GM21786 (cell line): Measurements from ENCODE around the gene COG5.

Experiments used
- ATAC-seq: cut with Tn5 transposase; IDR thresholded peaks from one replicate; pipeline ENCODE4 v1.9.1; 2021; ENCODE audit not compliant: unreplicated experiment

COG5 gene

GRCh38 chr7:107344286-107344685 lies 219.4 kb downstream of the COG5 start:
- ATAC-seq: no peak

- ATAC-seq: no peak
Observed at GRCh38 chr7:107338080-107338479, 225.6 kb downstream of the COG5 start.

GRCh38 chr7:107332488-107333269 lies 231.0 kb downstream of the COG5 start:
- peak; percentile 78 for ATAC-seq

- no peak for ATAC-seq
Observed at GRCh38 chr7:107330478-107330877, 233.2 kb downstream of the COG5 start.

- ATAC-seq: no peak
Observed at GRCh38 chr7:107327986-107328569, 235.6 kb downstream of the COG5 start.

GRCh38 chr7:107326061-107326460 lies 237.7 kb downstream of the COG5 start:
- no peak for ATAC-seq

- no peak for ATAC-seq
Observed at GRCh38 chr7:107322015-107322414, 241.7 kb downstream of the COG5 start.

GRCh38 chr7:107321611-107322010 lies 242.1 kb downstream of the COG5 start:
- no peak for ATAC-seq

GRCh38 chr7:107319724-107320228 lies 243.9 kb downstream of the COG5 start:
- no peak for ATAC-seq

- no peak for ATAC-seq
Observed at GRCh38 chr7:107318523-107319160, 245.1 kb downstream of the COG5 start.

- ATAC-seq: no peak
Observed at GRCh38 chr7:107315716-107316220, 248.0 kb downstream of the COG5 start.

GRCh38 chr7:107313355-107313754 lies 250.4 kb downstream of the COG5 start:
- no peak for ATAC-seq

GRCh38 chr7:107312418-107312817 lies 251.3 kb downstream of the COG5 start:
- ATAC-seq: no peak

GRCh38 chr7:107309296-107309695 lies 254.4 kb downstream of the COG5 start:
- ATAC-seq: no peak

GRCh38 chr7:107304636-107305035 lies 259.1 kb downstream of the COG5 start:
- ATAC-seq: no peak

- no peak for ATAC-seq
Observed at GRCh38 chr7:107304063-107304462, 259.7 kb downstream of the COG5 start.

GRCh38 chr7:107302250-107302847 lies 261.4 kb downstream of the COG5 start:
- ATAC-seq: no peak

GRCh38 chr7:107294182-107294581 lies 269.5 kb downstream of the COG5 start:
- no peak for ATAC-seq

- no peak for ATAC-seq
Observed at GRCh38 chr7:107292591-107292990, 271.1 kb downstream of the COG5 start.

- no peak for ATAC-seq
Observed at GRCh38 chr7:107291434-107291833, 272.3 kb downstream of the COG5 start.
